PC-3 (cell line): ENCODE data around the gene ADK. TPM values are rescaled to one million over a fixed set of nuclear protein-coding genes. Genes with fewer than 3 reads are reported as not detected.
"Not testable (repeated sequence)": the region's sequence is repeated elsewhere in the genome, so short reads cannot be mapped to it uniquely, and the experiment has no call there.

Source experiments
- ATAC-seq: fragments of 200-7000 bp; cut with Tn5 transposase; 2 replicates; pipeline ENCODE4 v1.9.1; 2020; ENCODE audit warnings: mild to moderate bottlenecking, moderate library complexity
- BruUV-seq: library from RNA; stranded (reverse); fragments of 400-500 nt; replicated peaks from 2 replicates; lab custom pipeline; 2021; lab: Mats Ljungman, UMichigan
- CTCF ChIA-PET: fragments of 300-600 bp; sonication (Branson Sonifier 250); formaldehyde crosslinking; loops from one replicate; lab custom pipeline; 2022; ENCODE audit warnings: antibody characterized with exemption; lab: Charles Lee
- POLR2A ChIA-PET: fragments of 300-600 bp; sonication (Branson Sonifier 250); formaldehyde crosslinking; loops from one replicate; lab custom pipeline; 2022; ENCODE audit warnings: antibody characterized with exemption; ENCODE audit not compliant: unreplicated experiment; lab: Charles Lee
- DNase-seq: peaks from one replicate; pipeline ENCODE4 v3.0.0-alpha.2; 2015
- H2AFZ ChIP-seq: fragments of 300-600 bp; sonication (generic); 2 replicates; pipeline ENCODE4 v1.6.0; 2016; ENCODE audit warnings: antibody characterized with exemption, low read length
- H3F3A ChIP-seq: fragments of 300-600 bp; sonication (generic); one replicate; pipeline ENCODE4 v1.6.0; 2017; ENCODE audit warnings: antibody characterized with exemption, low read length, control low read depth, mild to moderate bottlenecking; ENCODE audit not compliant: unreplicated experiment
- H3K27ac ChIP-seq: fragments of 300-600 bp; sonication (generic); 2 replicates; pipeline ENCODE4 v1.5.1; 2016; ENCODE audit warnings: mild to moderate bottlenecking, low read length
- H3K27me3 ChIP-seq: fragments of 300-600 bp; sonication (generic); 2 replicates; pipeline ENCODE4 v1.6.1; 2016; ENCODE audit warnings: low read length, mixed read lengths
- H3K36me3 ChIP-seq: fragments of 300-600 bp; sonication (generic); 2 replicates; pipeline ENCODE4 v1.6.1; 2016; ENCODE audit warnings: low read depth, mixed run types, low read length, mixed read lengths
- H3K4me1 ChIP-seq: fragments of 300-600 bp; sonication (generic); 2 replicates; pipeline ENCODE4 v1.5.1; 2016; ENCODE audit warnings: low read length; ENCODE audit not compliant: insufficient read depth
- H3K4me2 ChIP-seq: fragments of 300-600 bp; sonication (generic); 2 replicates; pipeline ENCODE4 v1.6.0; 2016; ENCODE audit warnings: low read length
- H3K4me3 ChIP-seq: fragments of 300-600 bp; sonication (generic); 2 replicates; pipeline ENCODE4 v1.5.1; 2016; ENCODE audit warnings: mild to moderate bottlenecking, low read length, mixed read lengths
- H3K79me2 ChIP-seq: fragments of 300-600 bp; sonication (generic); 2 replicates; pipeline ENCODE4 v1.6.1; 2017; ENCODE audit warnings: low read length, mixed read lengths
- H3K9ac ChIP-seq: fragments of 300-600 bp; sonication (generic); 2 replicates; pipeline ENCODE4 v1.6.0; 2016; ENCODE audit warnings: mild to moderate bottlenecking, low read length
- H3K9me2 ChIP-seq: fragments of 300-600 bp; sonication (generic); replicated peaks from 2 replicates; pipeline ENCODE4 v1.6.1; 2016; ENCODE audit warnings: mixed run types, low read length, mixed read lengths
- H3K9me3 ChIP-seq: fragments of 300-600 bp; sonication (generic); 2 replicates; pipeline ENCODE4 v1.6.1; 2016; ENCODE audit warnings: low read length, mixed read lengths
- H4K20me1 ChIP-seq: fragments of 300-600 bp; sonication (generic); 2 replicates; pipeline ENCODE4 v1.6.1; 2016; ENCODE audit warnings: low read length, mixed read lengths
- EZH2 ChIP-seq: fragments of 300-600 bp; sonication (generic); IDR thresholded peaks from one replicate; pipeline ENCODE4 v1.6.1; 2017; ENCODE audit warnings: antibody characterized with exemption, mild to moderate bottlenecking, low read length; ENCODE audit not compliant: unreplicated experiment
- EZH2phosphoT487 ChIP-seq: fragments of 300-600 bp; sonication (generic); IDR thresholded peaks from 2 replicates; pipeline ENCODE4 v1.6.1; 2018; ENCODE audit warnings: mild to moderate bottlenecking, antibody characterized with exemption, low read length, borderline replicate concordance
- intact Hi-C: fragments of 100-400 bp; cut with micrococcal nuclease; formaldehyde crosslinking; loops from 2 replicates; pipeline ENCODE4 v1.9.0; 2023
- total RNA-seq: library from RNA; depleted of rRNA; stranded (reverse); fragments of >200 nt; gene quantifications from 2 replicates; pipeline ENCODE4 v1.2.3, GENCODE V29; 2014
- TF ChIP-seq, protein P1 (sequence below): fragments of 300-600 bp; sonication (generic); conservative IDR thresholded peaks from 2 replicates; pipeline ENCODE4 v1.5.1; 2017; ENCODE audit warnings: antibody characterized with exemption, low read depth, mild to moderate bottlenecking, low read length

Gene ADK
- total RNA-seq, 1 experiment from 2014 or later, result 256 TPM

DNA sequence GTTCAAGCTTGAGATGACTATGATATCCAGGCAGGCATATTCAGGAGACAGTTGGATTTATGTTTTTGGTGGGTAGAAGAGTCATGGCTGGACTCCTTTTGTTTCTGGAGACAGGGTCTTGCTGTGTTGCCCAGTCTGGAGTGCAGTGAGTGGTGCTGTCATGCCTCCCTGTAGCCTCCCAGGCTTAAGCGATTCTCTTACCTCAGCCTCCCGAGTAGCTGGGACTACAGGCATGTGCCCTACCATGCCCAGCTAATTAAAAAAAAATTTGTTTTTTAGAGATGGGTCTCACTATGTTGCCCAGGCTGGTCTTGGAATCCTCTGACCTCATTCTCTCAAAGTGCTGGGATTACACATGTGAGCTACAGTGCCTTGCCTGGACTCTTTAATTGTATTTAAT is 62.0 kb downstream of the ADK start:
- Histone ChIP-seq H3K9me3 (no peaks in the 10 kb centered on the region), H3K36me3 (peaks cover 23% of the 10 kb centered on the region), H3K4me3 (no peak overlapping the region), H3K79me2 (peaks cover 80% of the 10 kb centered on the region), H2AFZ (no peak overlapping the region), H3K27me3 (no peaks in the 10 kb centered on the region), H3K4me1 (no peaks in the 10 kb centered on the region), H3K4me2 (no peak overlapping the region), H3F3A (peaks cover 3% of the 10 kb centered on the region), H3K9ac (no peak overlapping the region), H3K27ac (no peak overlapping the region), H3K9me2 (no peaks in the 10 kb centered on the region), H4K20me1 (peaks cover 38% of the 10 kb centered on the region)
- CTCF ChIA-PET, result interaction anchor here (0.5 to 1.9 kb wide), 19 partner anchors 10 to 697 kb away, joined by 3 to 10 read pairs (median 4); partner anchors contain the start of genes ADK and AP3M1
- DNase-seq, result no peak
- POLR2A ChIA-PET, result interaction anchor here (0.5 to 1.0 kb wide), 5 partner anchors 11 to 37 kb away, joined by 3 to 5 read pairs (median 3); no protein-coding TSS in a partner anchor
- TSS peak; percentile 77 for BruUV-seq
- intact Hi-C loops, result loop anchor here (1.0 kb wide), 4 partner anchors 23 to 86 kb away; partner anchors contain the start of gene ADK
- ATAC-seq, result peak; percentile 5
- TF ChIP-seq EZH2phosphoT487 (no peak), EZH2 (no peak)
- TF ChIP-seq, protein P1, sequence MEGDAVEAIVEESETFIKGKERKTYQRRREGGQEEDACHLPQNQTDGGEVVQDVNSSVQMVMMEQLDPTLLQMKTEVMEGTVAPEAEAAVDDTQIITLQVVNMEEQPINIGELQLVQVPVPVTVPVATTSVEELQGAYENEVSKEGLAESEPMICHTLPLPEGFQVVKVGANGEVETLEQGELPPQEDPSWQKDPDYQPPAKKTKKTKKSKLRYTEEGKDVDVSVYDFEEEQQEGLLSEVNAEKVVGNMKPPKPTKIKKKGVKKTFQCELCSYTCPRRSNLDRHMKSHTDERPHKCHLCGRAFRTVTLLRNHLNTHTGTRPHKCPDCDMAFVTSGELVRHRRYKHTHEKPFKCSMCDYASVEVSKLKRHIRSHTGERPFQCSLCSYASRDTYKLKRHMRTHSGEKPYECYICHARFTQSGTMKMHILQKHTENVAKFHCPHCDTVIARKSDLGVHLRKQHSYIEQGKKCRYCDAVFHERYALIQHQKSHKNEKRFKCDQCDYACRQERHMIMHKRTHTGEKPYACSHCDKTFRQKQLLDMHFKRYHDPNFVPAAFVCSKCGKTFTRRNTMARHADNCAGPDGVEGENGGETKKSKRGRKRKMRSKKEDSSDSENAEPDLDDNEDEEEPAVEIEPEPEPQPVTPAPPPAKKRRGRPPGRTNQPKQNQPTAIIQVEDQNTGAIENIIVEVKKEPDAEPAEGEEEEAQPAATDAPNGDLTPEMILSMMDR, result no peak

DNA sequence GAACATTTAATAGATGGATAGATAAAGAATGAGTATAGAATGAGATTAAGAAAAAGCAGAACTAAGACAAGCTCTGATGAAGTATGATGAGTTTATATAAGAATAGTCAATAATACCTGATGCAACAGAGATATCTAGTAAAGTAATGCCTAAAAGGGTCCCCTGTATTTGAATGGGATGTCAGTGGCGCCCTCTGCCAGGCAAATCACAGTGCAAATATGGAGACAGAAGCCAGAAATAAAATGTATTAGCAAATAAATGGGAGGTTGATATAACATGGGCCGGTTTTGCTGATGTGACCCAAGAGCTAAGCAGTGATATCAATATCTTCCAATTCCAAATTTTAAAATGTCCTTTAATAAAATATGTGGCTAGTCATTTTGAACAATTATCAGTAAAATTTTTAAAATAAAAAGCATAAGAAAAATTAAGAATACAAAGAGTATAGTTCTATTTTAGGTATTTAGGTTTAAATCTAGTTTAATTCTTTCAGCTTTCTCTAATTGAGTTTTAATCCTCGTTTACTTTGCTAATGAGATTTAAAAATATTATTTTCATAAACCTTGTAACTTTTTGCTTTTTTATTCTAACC is 62.6 kb downstream of the ADK start:
- Histone ChIP-seq H3F3A (peaks cover 3% of the 10 kb centered on the region), H3K4me3 (no peak overlapping the region), H3K4me1 (no peaks in the 10 kb centered on the region), H3K9ac (no peak overlapping the region), H3K9me2 (no peaks in the 10 kb centered on the region), H3K27ac (no peak overlapping the region), H3K9me3 (no peaks in the 10 kb centered on the region), H4K20me1 (peaks cover 35% of the 10 kb centered on the region), H2AFZ (no peak overlapping the region), H3K79me2 (peaks cover 76% of the 10 kb centered on the region), H3K27me3 (no peaks in the 10 kb centered on the region), H3K36me3 (peaks cover 23% of the 10 kb centered on the region), H3K4me2 (no peak overlapping the region)
- ATAC-seq (peak; percentile 91), DNase-seq (peak; percentile 95)
- POLR2A ChIA-PET, result interaction anchor here (0.6 to 0.7 kb wide), 3 partner anchors 10 to 35 kb away, joined by 3 to 5 read pairs (median 4); no protein-coding TSS in a partner anchor
- CTCF ChIA-PET, result interaction anchor here (0.5 to 1.9 kb wide), 14 partner anchors 10 to 106 kb away, joined by 3 to 10 read pairs (median 4); partner anchors contain the start of genes ADK and AP3M1
- no peak for TF ChIP-seq EZH2phosphoT487
- no peak for TF ChIP-seq EZH2
- TF ChIP-seq, protein P1, result peak; percentile 100; the same call in 1 of the 2 replicates
- BruUV-seq, result no TSS peak
- intact Hi-C loops, result loop anchor here (1.0 kb wide), 4 partner anchors 23 to 86 kb away; partner anchors contain the start of gene ADK

DNA sequence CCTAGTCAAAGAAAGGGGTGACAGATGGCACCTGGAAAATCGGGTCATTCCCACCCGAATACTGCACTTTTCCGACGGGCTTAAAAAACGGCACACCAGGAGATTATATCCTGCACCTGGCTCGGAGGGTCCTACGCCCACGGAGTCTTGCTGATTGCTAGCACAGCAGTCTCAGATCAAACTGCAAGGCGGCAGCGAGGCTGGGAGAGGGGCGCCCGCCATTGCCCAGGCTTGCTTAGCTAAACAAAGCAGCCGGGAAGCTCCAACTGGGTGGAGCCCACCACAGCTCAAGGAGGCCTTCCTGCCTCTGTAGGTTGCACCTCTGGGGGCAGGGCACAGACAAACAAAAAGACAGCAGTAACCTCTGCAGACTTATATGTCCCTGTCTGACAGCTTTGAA is 66.1 kb downstream of the ADK start:
- peaks cover 13% of the 10 kb centered on the region for H3K36me3 ChIP-seq
- H3K9me3 ChIP-seq, H3K27me3 ChIP-seq, CTCF ChIA-PET, H3K4me1 ChIP-seq, H3K27ac ChIP-seq, H3K9ac ChIP-seq, POLR2A ChIA-PET, DNase-seq, H2AFZ ChIP-seq, H3K4me3 ChIP-seq, ATAC-seq, BruUV-seq, H3F3A ChIP-seq, H3K9me2 ChIP-seq, intact Hi-C loops, H3K4me2 ChIP-seq: not testable (repeated sequence)
- H4K20me1 ChIP-seq, result peaks cover 29% of the 10 kb centered on the region
- H3K79me2 ChIP-seq, result peaks cover 44% of the 10 kb centered on the region

DNA sequence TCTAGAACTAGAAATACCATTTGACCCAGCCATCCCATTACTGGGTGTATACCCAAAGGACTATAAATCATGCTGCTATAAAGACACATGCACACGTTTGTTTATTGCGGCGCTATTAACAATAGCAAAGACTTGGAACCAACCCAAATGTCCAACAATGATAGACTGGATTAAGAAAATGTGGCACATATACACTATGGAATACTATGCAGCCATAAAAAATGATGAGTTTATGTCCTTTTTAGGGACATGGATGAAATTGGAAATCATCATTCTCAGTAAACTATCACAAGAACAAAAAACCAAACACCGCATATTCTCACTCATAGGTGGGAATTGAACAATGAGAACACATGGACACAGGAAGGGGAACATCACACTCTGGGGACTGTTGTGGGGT is 71.4 kb downstream of the ADK start:
- POLR2A ChIA-PET, ATAC-seq, H3K9me2 ChIP-seq, H3K9me3 ChIP-seq, H3K27ac ChIP-seq, H3K4me3 ChIP-seq, intact Hi-C loops, CTCF ChIA-PET, H3K4me2 ChIP-seq, H3K27me3 ChIP-seq, H2AFZ ChIP-seq, BruUV-seq, H3K9ac ChIP-seq, DNase-seq: not testable (repeated sequence)
- Histone ChIP-seq H3K36me3 (peaks cover 16% of the 10 kb centered on the region), H4K20me1 (peaks cover 14% of the 10 kb centered on the region; the same call in 1 of the 2 replicates), H3K4me1 (peaks cover 31% of the 10 kb centered on the region), H3K79me2 (peaks cover 36% of the 10 kb centered on the region), H3F3A (peaks cover 27% of the 10 kb centered on the region)
